ENCODE data around the gene COL4A6.

COL4A6 gene

GRCh38 chrX:108267557-108267956, 170.7 kb downstream of the COL4A6 start:
- no peak for DNase-seq

- DNase-seq: no peak
Measured at GRCh38 chrX:108264376-108264775, 173.8 kb downstream of the COL4A6 start.

- DNase-seq: no peak
Measured at GRCh38 chrX:108261549-108262203, 176.5 kb downstream of the COL4A6 start.

- DNase-seq: no peak
Measured at GRCh38 chrX:108257556-108257955, 180.7 kb downstream of the COL4A6 start.

GRCh38 chrX:108254636-108255035, 183.6 kb downstream of the COL4A6 start:
- DNase-seq: no peak

GRCh38 chrX:108250654-108251579, 187.3 kb downstream of the COL4A6 start:
- DNase-seq: no peak

- no peak for DNase-seq
Measured at GRCh38 chrX:108246304-108246954, 191.8 kb downstream of the COL4A6 start.

- DNase-seq: no peak
Measured at GRCh38 chrX:108245462-108245861, 192.8 kb downstream of the COL4A6 start.

GRCh38 chrX:108235986-108236385, 202.2 kb downstream of the COL4A6 start:
- no peak for DNase-seq

GRCh38 chrX:108230574-108230973, 207.6 kb downstream of the COL4A6 start:
- DNase-seq: no peak

- DNase-seq: no peak
Measured at GRCh38 chrX:108224727-108225621, 213.2 kb downstream of the COL4A6 start.

GRCh38 chrX:108224218-108224617, 214.0 kb downstream of the COL4A6 start:
- no peak for DNase-seq

- no peak for DNase-seq
Measured at GRCh38 chrX:108223585-108223984, 214.6 kb downstream of the COL4A6 start.

- no peak for DNase-seq
Measured at GRCh38 chrX:108221301-108221864, 216.8 kb downstream of the COL4A6 start.

- DNase-seq: no peak
Measured at GRCh38 chrX:108219949-108220601, 218.1 kb downstream of the COL4A6 start.

- no peak for DNase-seq
Measured at GRCh38 chrX:108217876-108218275, 220.3 kb downstream of the COL4A6 start.

GRCh38 chrX:108216919-108217571, 221.2 kb downstream of the COL4A6 start:
- DNase-seq: no peak

- no peak for DNase-seq
Measured at GRCh38 chrX:108216405-108216804, 221.8 kb downstream of the COL4A6 start.

- DNase-seq: no peak
Measured at GRCh38 chrX:108211301-108211700, 226.9 kb downstream of the COL4A6 start.

- no peak for DNase-seq
Measured at GRCh38 chrX:108209006-108209554, 229.1 kb downstream of the COL4A6 start.

- no peak for DNase-seq
Measured at GRCh38 chrX:108203540-108203939, 234.7 kb downstream of the COL4A6 start.

All from activated gamma-delta T cell treated with Interleukin-2 at 50 U/mL for 16 hours (primary cell).